DOHH2 (cell line): ENCODE results near the gene GP1BB.

Source experiments
- H3F3A ChIP-seq: fragments of 200-600 bp; sonication (generic), shearing (Covaris generic); 2 replicates; pipeline ENCODE4 v1.6.0; 2016; ENCODE audit warnings: antibody characterized with exemption, mild to moderate bottlenecking; ENCODE audit not compliant: control insufficient read depth, insufficient read depth
- H3K27ac ChIP-seq: fragments of 200-600 bp; sonication (generic); 2 replicates; pipeline ENCODE4 v1.5.1; 2014; ENCODE audit warnings: low read depth, mild to moderate bottlenecking, low read length, moderate library complexity
- H3K27me3 ChIP-seq: fragments of 200-600 bp; sonication (generic); 2 replicates; pipeline ENCODE4 v1.6.1; 2014; ENCODE audit warnings: mild to moderate bottlenecking, low read length, mixed read lengths; ENCODE audit not compliant: control insufficient read depth
- H3K36me3 ChIP-seq: fragments of 200-600 bp; sonication (generic); 2 replicates; pipeline ENCODE4 v1.6.1; 2014; ENCODE audit warnings: mild to moderate bottlenecking, low read length, moderate library complexity, mixed read lengths; ENCODE audit not compliant: control insufficient read depth
- H3K4me1 ChIP-seq: fragments of 200-600 bp; sonication (generic); 2 replicates; pipeline ENCODE4 v1.6.1; 2014; ENCODE audit warnings: mild to moderate bottlenecking, low read length, mixed read lengths; ENCODE audit not compliant: control insufficient read depth
- H3K4me2 ChIP-seq: fragments of 200-600 bp; sonication (generic); 2 replicates; pipeline ENCODE4 v1.6.0; 2014; ENCODE audit warnings: mild to moderate bottlenecking, low read length, moderate library complexity
- H3K4me3 ChIP-seq: fragments of 200-600 bp; sonication (generic); 2 replicates; pipeline ENCODE4 v1.5.1; 2014; ENCODE audit warnings: mild to moderate bottlenecking, low read length, mixed read lengths
- H3K79me2 ChIP-seq: fragments of 200-600 bp; sonication (generic); 2 replicates; pipeline ENCODE4 v1.6.1; 2014; ENCODE audit warnings: mild to moderate bottlenecking, low read length, mixed read lengths; ENCODE audit not compliant: control insufficient read depth
- H3K9me2 ChIP-seq: fragments of 200-600 bp; sonication (generic); replicated peaks from 2 replicates; pipeline ENCODE4 v1.6.1; 2014; ENCODE audit warnings: mild to moderate bottlenecking, low read length, mixed read lengths; ENCODE audit not compliant: control insufficient read depth
- H3K9me3 ChIP-seq: fragments of 200-600 bp; sonication (generic); 2 replicates; pipeline ENCODE4 v1.6.1; 2014; ENCODE audit warnings: antibody characterized with exemption, low read length, mixed read lengths; ENCODE audit not compliant: control insufficient read depth, insufficient read depth
- H4K20me1 ChIP-seq: fragments of 200-600 bp; sonication (generic); 2 replicates; pipeline ENCODE4 v1.6.0; 2014; ENCODE audit warnings: low read depth, mild to moderate bottlenecking, antibody characterized with exemption, low read length, moderate library complexity; ENCODE audit not compliant: control insufficient read depth, insufficient read depth
- CTCF ChIP-seq: fragments of 200-600 bp; sonication (generic); IDR thresholded peaks from one replicate; pipeline ENCODE4 v1.5.1; 2014; ENCODE audit warnings: antibody characterized with exemption, mild to moderate bottlenecking, low read depth, low read length; ENCODE audit not compliant: poor library complexity, severe bottlenecking
- EZH2phosphoT487 ChIP-seq: fragments of 200-600 bp; sonication (generic); IDR thresholded peaks from 2 replicates; pipeline ENCODE4 v1.6.1; 2017; ENCODE audit warnings: borderline replicate concordance, mild to moderate bottlenecking, antibody characterized with exemption, low read length, moderate library complexity, mixed read lengths

GP1BB gene

GRCh38 chr22:19756288-19757128 lies 33.2 kb downstream of the GP1BB start:
- H3K4me1 ChIP-seq, result peaks cover 21% of the 10 kb centered on the region
- H3K79me2 ChIP-seq, result no peaks in the 10 kb centered on the region
- no peaks in the 10 kb centered on the region for H4K20me1 ChIP-seq
- H3K4me2 ChIP-seq, result peak overlapping the region; percentile 67
- TF ChIP-seq EZH2phosphoT487, result 0 out of 2 replicates have a peak, but pooled peaks have one; percentile 31
- TF ChIP-seq CTCF, result peak; percentile 79
- H3K36me3 ChIP-seq, result no peaks in the 10 kb centered on the region
- peaks cover 76% of the 10 kb centered on the region for H3K27me3 ChIP-seq
- peak overlapping the region; percentile 60 for H3K4me3 ChIP-seq
- H3K9me2 ChIP-seq, result no peaks in the 10 kb centered on the region
- no peak overlapping the region for H3K27ac ChIP-seq
- H3F3A ChIP-seq, result peaks cover 4% of the 10 kb centered on the region; the same call in 1 of the 2 replicates
- H3K9me3 ChIP-seq, result no peaks in the 10 kb centered on the region

GRCh38 chr22:19757140-19757984 lies 34.0 kb downstream of the GP1BB start:
- no peaks in the 10 kb centered on the region for H3K9me3 ChIP-seq
- peaks cover 81% of the 10 kb centered on the region for H3K27me3 ChIP-seq
- H3K27ac ChIP-seq, result no peak overlapping the region
- H3K4me1 ChIP-seq, result peaks cover 21% of the 10 kb centered on the region
- H3K36me3 ChIP-seq, result no peaks in the 10 kb centered on the region
- H3K4me2 ChIP-seq, result peak overlapping the region; percentile 67
- peak overlapping the region; percentile 60 for H3K4me3 ChIP-seq
- H4K20me1 ChIP-seq, result no peaks in the 10 kb centered on the region
- peaks cover 4% of the 10 kb centered on the region; the same call in 1 of the 2 replicates for H3F3A ChIP-seq
- H3K79me2 ChIP-seq, result no peaks in the 10 kb centered on the region
- no peak for TF ChIP-seq EZH2phosphoT487
- no peaks in the 10 kb centered on the region for H3K9me2 ChIP-seq

DNA sequence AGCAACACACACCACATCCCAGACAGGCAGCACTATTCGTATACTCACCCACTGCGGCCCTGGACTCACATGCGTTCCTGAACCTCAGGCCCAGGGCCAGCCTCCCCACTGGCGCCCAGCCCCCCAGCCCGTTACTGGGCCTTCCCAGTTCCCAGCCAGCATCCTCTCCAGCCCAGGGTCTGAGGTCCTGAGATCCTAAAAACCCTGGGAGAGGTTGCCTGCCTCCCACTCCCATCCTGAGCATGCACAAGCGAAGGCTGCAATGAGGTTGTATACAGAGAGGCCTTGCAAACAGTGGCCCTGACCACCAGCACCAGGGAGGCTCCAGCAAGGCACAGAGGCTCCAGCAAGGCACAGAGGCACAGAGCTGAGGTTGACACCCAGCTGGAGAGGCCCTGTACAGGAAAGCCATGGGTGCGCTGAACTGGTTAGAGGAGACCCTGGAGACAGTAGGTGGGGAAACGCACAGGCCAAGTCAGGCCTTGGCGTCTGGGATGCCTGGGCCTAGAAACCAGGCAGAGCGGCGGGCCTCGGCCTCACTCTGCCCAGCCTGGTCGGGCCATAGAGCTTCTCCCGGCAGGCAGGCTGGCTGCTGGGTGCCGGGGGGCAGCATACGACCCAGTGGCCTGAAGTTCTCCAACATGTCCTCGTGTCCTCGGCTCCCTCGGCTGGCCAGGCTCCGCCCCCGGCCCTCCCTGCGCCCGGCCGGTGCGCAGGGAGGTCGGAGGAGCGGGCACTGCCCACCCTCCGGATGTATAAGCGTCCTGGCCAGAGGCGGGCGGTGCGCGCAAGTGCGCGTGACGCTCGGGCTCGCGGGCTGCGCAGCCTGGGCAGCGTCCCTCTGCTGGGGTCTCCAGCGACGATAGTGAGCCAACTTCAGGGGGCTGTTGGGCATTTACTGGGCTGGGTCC lies 34.9 kb downstream of the GP1BB start:
- peaks cover 4% of the 10 kb centered on the region; the same call in 1 of the 2 replicates for H3F3A ChIP-seq
- H3K36me3 ChIP-seq, result no peaks in the 10 kb centered on the region
- no peak overlapping the region for H3K4me3 ChIP-seq
- no peaks in the 10 kb centered on the region for H3K9me3 ChIP-seq
- peak overlapping the region; percentile 67; the same call in 1 of the 2 replicates for H3K4me2 ChIP-seq
- H4K20me1 ChIP-seq, result no peaks in the 10 kb centered on the region
- H3K4me1 ChIP-seq, result peaks cover 21% of the 10 kb centered on the region
- no peaks in the 10 kb centered on the region for H3K79me2 ChIP-seq
- no peak overlapping the region for H3K27ac ChIP-seq
- TF ChIP-seq CTCF (no peak), EZH2phosphoT487 (no peak)
- H3K27me3 ChIP-seq, result peaks cover 83% of the 10 kb centered on the region
- H3K9me2 ChIP-seq, result no peaks in the 10 kb centered on the region
